Stimulated activated effector memory CD8-positive, alpha-beta T cell treated with anti-CD3 and anti-CD28 coated beads, Interleukin-12 subunit alpha, Interleukin-12 subunit beta, amount 100 ng/mL, for 72 hours (primary cell): ENCODE data around the gene MYORG.

ENCODE experiments used
- ATAC-seq: fragments of 150-1000 bp; cut with Tn5 transposase; 2 replicates; pipeline ENCODE4 v1.10.0; 2021
- DNase-seq, 2 donors: peaks; one replicate each; pipeline ENCODE4 v3.0.0; 2021 to 2022; ENCODE audit warnings: low spot score in 2 of 2
- H3K27ac Mint-ChIP-seq: one replicate; pipeline ENCODE4 v1.8.0; 2022; ENCODE audit warnings: mild to moderate bottlenecking, mixed read lengths
- H3K36me3 Mint-ChIP-seq: one replicate; pipeline ENCODE4 v1.8.0; 2022; ENCODE audit warnings: mild to moderate bottlenecking, mixed read lengths
- H3K4me1 Mint-ChIP-seq: one replicate; pipeline ENCODE4 v1.8.0; 2022; ENCODE audit warnings: mixed read lengths
- H3K4me3 Mint-ChIP-seq: one replicate; pipeline ENCODE4 v1.8.0; 2022; ENCODE audit warnings: mild to moderate bottlenecking, mixed read lengths
- H3K9me3 Mint-ChIP-seq: one replicate; pipeline ENCODE4 v1.8.0; 2022; ENCODE audit warnings: mixed read lengths

Gene MYORG

DNA sequence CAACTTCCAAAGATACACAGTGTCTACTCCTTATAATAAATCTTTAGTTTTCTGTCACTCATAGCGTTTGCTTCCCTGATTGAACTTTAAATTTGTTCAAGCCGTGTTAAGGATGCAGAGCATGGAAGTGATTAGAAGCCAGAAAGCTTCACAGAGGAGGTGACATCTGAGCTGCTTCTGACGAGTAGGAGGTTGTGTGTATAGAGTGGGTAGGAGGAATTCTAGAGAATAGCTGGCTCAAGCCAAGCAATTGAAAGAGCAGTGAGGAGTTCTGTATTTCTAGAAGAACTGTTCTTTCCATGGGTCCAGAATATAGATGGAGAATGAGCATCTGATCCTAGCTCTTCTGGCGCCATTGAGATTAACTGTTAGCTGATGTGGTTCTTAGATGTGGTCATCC lies 41.3 kb downstream of the MYORG start:
- peaks cover 11% of the 10 kb centered on the region for H3K4me1 Mint-ChIP-seq
- H3K9me3 Mint-ChIP-seq = no peaks in the 10 kb centered on the region
- DNase-seq = no peak
- no peak overlapping the region for H3K4me3 Mint-ChIP-seq
- no peak for ATAC-seq
- peak overlapping the region; percentile 56 for H3K27ac Mint-ChIP-seq
- H3K36me3 Mint-ChIP-seq = peaks cover 43% of the 10 kb centered on the region

- Mint-ChIP-seq H3K4me1 (peaks cover 16% of the 10 kb centered on the region), H3K36me3 (peaks cover 38% of the 10 kb centered on the region), H3K27ac (no peak overlapping the region), H3K4me3 (no peak overlapping the region), H3K9me3 (no peaks in the 10 kb centered on the region)
- no peak for ATAC-seq
- no peak for DNase-seq
These were observed 41.8 kb downstream of the MYORG start for GRCh38 chr9:34334916-34335315.

- Mint-ChIP-seq H3K27ac (no peak overlapping the region), H3K9me3 (no peaks in the 10 kb centered on the region), H3K4me3 (no peak overlapping the region), H3K36me3 (peaks cover 36% of the 10 kb centered on the region), H3K4me1 (peaks cover 20% of the 10 kb centered on the region)
- DNase-seq (peak in 1 of 2 donors; percentile 36), ATAC-seq (no peak)
These were observed 42.3 kb downstream of the MYORG start for GRCh38 chr9:34334337-34334824.

DNA sequence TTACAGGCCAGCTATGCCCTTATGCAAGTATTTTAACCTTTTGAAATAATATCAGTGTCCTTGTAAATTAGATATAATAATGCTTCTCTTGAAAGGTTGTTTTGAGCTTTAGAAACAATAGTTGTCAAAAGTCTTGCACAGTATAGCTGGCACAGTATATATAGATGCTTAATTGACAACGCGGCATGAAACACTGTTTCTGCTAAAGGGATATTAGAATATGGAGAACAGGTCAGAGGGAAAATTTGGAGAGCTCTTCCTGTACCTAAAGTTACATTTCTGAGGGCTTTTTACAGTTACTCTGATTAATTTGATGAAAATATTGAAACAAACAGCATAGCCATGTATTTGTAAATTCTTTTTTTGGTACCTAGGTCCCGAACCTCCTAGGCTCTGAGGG lies 42.9 kb downstream of the MYORG start:
- Mint-ChIP-seq H3K27ac (no peak overlapping the region), H3K9me3 (no peaks in the 10 kb centered on the region), H3K4me3 (no peak overlapping the region), H3K36me3 (peaks cover 36% of the 10 kb centered on the region), H3K4me1 (peaks cover 20% of the 10 kb centered on the region)
- DNase-seq (no peak), ATAC-seq (no peak)

DNA sequence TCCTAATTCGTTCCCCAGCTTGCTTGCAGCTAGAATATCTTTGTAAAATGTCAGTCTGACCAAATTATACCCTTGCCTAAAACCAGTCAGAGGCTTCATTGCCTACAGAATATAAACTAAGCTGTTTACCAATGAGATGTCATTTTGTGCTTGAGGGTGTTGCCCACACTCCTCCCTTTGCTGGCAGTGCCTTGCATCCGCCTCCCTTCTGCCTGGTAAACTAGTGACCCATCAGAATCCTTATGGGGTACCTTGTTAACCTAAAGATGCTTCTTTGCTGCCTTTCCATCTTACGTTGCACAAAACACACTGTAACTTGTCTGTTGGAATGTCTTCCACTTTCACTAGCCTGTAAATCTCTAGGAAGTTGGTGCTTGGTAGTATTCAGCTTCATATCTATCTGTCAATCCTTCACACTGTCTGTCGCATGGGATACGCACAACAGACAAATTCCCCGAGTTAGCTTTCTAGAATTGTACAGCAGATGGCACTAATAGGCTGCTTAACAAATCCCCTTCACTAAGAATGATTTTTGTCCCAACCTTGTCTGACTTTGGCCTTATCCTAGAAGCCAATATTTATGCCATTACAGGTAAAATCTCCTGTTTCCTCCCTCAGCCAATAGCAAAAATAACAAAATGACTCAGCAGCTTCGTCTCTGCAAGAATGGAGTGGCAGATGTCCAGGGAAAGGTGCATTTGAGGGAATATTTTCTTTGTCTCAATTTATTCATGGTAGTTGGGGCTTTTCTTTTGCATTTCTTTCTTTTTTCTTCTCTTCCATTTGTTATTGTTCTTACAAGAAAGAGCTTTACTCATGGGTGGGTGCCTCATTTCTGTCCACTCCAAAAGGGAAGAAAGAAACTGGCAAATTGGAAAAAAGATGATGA lies 44.4 kb downstream of the MYORG start:
- Mint-ChIP-seq H3K4me3 (no peak overlapping the region), H3K27ac (peak overlapping the region; percentile 1), H3K9me3 (no peaks in the 10 kb centered on the region), H3K4me1 (peaks cover 20% of the 10 kb centered on the region), H3K36me3 (peaks cover 26% of the 10 kb centered on the region)
- DNase-seq = no peak
- no peak for ATAC-seq

GRCh38 chr9:34331196-34331595 lies 45.5 kb downstream of the MYORG start:
- H3K4me3 Mint-ChIP-seq = no peak overlapping the region
- no peak for DNase-seq
- no peak for ATAC-seq
- H3K36me3 Mint-ChIP-seq = peaks cover 15% of the 10 kb centered on the region
- peaks cover 20% of the 10 kb centered on the region for H3K4me1 Mint-ChIP-seq
- H3K27ac Mint-ChIP-seq = no peak overlapping the region
- no peaks in the 10 kb centered on the region for H3K9me3 Mint-ChIP-seq

DNA sequence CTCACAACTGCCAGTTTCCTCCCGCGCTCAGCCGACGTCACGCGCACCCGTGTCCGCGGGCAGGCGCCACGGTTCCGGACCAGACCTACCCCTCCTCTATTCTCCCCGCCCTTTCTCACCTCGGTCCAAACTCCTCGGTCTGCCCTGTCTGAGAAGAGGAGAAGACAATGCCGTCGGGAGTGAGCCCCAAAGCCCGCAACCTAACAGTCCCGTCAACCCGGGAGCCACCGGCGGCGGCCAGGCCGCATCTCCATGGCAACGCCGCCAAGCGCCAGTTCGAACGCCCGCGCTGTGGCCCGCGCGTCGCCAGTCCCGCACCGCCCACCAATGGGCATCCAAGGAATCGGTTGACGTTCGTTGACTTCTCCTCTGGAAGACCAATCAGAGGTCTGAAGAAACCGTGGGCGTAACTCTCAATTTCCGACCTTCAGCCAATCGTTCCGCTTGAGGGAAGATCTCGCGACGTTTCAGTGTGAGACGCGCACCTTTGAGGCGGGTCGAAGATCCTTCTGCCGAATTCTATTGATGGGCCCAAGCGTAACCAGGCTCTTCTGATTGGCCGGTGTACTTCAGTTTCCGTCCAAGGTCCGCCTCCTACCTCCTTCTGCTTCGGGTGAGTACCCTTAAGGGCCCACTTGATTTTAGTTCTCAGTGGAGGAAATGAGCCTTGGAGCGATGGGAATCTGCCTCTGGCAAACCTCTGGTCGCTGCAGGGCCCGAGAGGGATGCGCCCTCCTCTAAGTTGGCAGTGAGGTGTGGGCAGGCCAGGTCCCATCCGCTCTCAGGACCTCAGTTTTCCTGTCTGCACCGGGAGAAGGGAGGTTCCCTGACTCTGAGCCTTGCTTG lies 47.5 kb downstream of the MYORG start, which contains the start of the genes KIF24 and NUDT2:
Gene KIF24, minus strand, starts transcription at position 282 of the 846 bp plus-strand sequence. CDS start 17,922 bp downstream, outside the sequence.
Gene NUDT2, plus strand, starts transcription at position 583 of the 846 bp plus-strand sequence. CDS start 9,471 bp downstream, outside the sequence.
- Mint-ChIP-seq H3K4me3 (peak within 1 kb of the TSS; percentile 96), H3K4me1 (peaks cover 20% of the 10 kb centered on the region), H3K9me3 (no peaks in the 10 kb centered on the region), H3K27ac (peak within 1 kb of the TSS; percentile 99), H3K36me3 (peaks cover 13% of the 10 kb centered on the region)
- peak; percentile 87 to 96 for DNase-seq
- peak; percentile 97 for ATAC-seq

GRCh38 chr9:34328500-34328986 lies 48.2 kb downstream of the MYORG start:
- H3K36me3 Mint-ChIP-seq = peaks cover 13% of the 10 kb centered on the region
- H3K4me1 Mint-ChIP-seq = peaks cover 20% of the 10 kb centered on the region
- H3K9me3 Mint-ChIP-seq = no peaks in the 10 kb centered on the region
- DNase-seq (no peak), ATAC-seq (no peak)
- peak overlapping the region; percentile 99 for H3K27ac Mint-ChIP-seq
- H3K4me3 Mint-ChIP-seq = peak overlapping the region; percentile 96

- no peak for DNase-seq
- no peak for ATAC-seq
- peaks cover 13% of the 10 kb centered on the region for H3K36me3 Mint-ChIP-seq
- H3K9me3 Mint-ChIP-seq = no peaks in the 10 kb centered on the region
- no peak overlapping the region for H3K4me3 Mint-ChIP-seq
- peaks cover 10% of the 10 kb centered on the region for H3K4me1 Mint-ChIP-seq
- H3K27ac Mint-ChIP-seq = no peak overlapping the region
These were observed 50.0 kb downstream of the MYORG start for GRCh38 chr9:34326690-34327089.

DNA sequence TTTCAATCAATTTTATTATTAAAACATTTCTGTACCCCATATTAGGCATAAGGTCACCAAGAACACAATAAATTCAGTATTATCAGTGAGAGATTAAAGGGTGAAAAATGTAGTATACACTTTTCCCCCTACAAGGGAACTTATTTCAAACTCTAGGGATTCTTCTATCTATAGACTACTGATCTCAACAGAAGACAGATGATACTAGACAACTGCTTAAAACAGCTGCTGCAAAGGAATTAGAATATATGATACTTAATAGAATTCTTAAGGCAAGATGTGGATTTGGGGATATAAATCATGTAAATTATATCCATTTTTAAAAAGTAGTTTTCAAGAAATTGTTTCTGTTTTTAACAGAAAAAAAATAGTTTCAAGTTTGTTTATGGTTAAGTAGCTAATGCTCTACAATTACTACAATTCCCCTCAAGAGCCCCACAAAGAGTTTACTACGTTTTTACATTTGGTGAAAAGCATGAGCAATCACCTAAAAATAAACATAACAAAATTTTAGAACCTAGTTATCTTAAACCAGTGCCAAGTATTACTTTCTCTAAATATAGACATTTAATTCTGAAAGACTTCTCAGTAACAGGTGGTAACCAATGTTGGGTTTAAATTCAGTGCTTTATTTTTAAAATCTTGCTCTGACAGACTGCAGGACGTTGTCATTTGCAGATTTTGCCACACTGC lies 53.7 kb downstream of the MYORG start:
- Mint-ChIP-seq H3K9me3 (no peaks in the 10 kb centered on the region), H3K4me1 (no peaks in the 10 kb centered on the region), H3K36me3 (no peaks in the 10 kb centered on the region), H3K27ac (no peak overlapping the region), H3K4me3 (no peak overlapping the region)
- DNase-seq (no peak), ATAC-seq (no peak)

GRCh38 chr9:34321451-34321850 lies 55.2 kb downstream of the MYORG start:
- Mint-ChIP-seq H3K9me3 (no peaks in the 10 kb centered on the region), H3K36me3 (no peaks in the 10 kb centered on the region), H3K4me3 (no peak overlapping the region), H3K4me1 (no peaks in the 10 kb centered on the region), H3K27ac (no peak overlapping the region)
- ATAC-seq = no peak
- DNase-seq = no peak

DNA sequence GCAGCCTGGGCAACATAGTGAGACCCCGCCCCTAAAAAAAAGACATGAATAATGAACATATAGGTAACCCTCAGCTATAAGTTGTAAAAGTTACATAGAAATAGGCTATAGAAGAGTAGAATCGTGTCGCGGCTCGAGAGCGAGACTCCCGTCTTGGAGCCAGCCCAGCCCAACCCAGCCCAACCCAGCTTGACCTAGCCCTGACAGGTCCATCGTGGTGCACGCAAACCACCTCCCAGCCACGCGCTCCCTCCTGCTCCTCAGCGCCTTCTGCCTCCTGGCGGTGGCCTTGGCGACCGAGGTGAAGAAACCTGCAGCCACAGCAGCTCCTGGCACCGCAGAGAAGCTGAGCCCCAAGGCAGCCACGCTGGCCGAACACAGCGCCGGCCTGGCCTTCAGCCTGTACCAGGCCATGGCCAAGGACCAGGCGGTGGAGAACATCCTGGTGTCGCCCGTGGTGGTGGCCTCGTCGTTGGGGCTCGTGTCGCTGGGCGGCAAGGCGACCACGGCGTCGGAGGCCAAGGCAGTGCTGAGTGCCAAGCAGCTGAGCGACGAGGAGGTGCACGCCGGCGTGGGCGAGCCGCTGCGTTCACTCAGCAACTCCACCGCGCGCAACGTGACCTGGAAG lies 58.4 kb downstream of the MYORG start:
- Mint-ChIP-seq H3K27ac (no peak overlapping the region), H3K4me3 (no peak overlapping the region), H3K4me1 (no peaks in the 10 kb centered on the region), H3K9me3 (no peaks in the 10 kb centered on the region), H3K36me3 (no peaks in the 10 kb centered on the region)
- DNase-seq = no peak
- ATAC-seq = no peak

DNA sequence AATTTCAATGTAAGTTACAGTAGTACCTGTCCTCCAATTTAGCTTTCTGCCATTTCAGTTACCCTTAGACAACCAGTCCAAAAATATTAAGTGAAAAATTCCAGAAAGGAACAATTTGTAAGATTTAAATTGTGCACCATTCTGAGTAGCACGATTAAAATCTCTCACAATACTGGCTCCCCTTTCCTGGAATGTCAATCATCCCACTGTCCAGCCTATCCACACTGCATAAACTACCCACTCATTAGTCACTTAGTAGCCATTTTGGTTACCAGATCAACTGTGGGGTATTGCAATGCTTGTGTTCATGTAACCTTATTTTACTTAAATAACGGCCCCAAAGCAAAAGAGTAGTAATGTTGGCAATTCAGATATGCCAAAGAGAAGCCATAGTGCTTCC lies 59.3 kb downstream of the MYORG start:
- Mint-ChIP-seq H3K4me1 (no peaks in the 10 kb centered on the region), H3K27ac (no peak overlapping the region), H3K9me3 (no peaks in the 10 kb centered on the region), H3K36me3 (no peaks in the 10 kb centered on the region), H3K4me3 (no peak overlapping the region)
- DNase-seq (no peak), ATAC-seq (no peak)
